ENCODE measurements around the gene UBE2U. TPM values are rescaled to one million over a fixed set of nuclear protein-coding genes. Genes with fewer than 3 reads are reported as not detected.
"Not testable (repeated sequence)": the region's sequence is repeated elsewhere in the genome, so short reads cannot be mapped to it uniquely, and the experiment has no call there.

UBE2U gene
- total and polyA plus RNA-seq, 7 experiments from 2014 or later, result not detected

DNA sequence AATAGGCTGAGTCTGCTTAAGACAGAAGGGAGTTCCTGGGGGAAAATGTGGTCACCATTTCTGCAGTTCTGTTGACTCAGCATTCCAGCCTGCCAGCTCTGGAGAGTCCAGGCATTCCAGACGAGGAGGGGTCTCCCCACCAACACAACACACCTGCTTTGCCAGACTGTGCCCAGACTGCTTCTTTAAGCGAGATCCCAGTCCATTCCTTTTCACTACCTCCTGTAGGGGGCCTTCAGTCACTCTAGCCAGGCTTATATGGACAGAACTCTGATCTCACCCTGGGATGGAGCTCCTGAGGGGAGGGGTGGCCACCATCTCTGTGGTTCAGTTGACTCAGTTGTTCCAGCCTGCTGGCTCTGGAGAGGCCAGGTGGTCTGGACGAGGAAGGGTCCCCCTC lies 48.5 kb downstream of the UBE2U start:
- DNase-seq (no peak), ATAC-seq (no peak)
- Mint-ChIP-seq H3K9me3 (peaks cover 0 to 19% (median 11%) of the 10 kb centered on the region in 11 donors), H3K27ac (no peak overlapping the region), H3K27me3 (peaks cover 25 to 51% (median 47%) of the 10 kb centered on the region in 5 donors), H3K36me3 (peaks cover 0 to 13% (median 0%) of the 10 kb centered on the region in 5 donors), H3K4me3 (no peak overlapping the region), H3K4me1 (no peaks in the 10 kb centered on the region)
- intact Hi-C loops (cut with micrococcal nuclease), result no loop called here
- POLR2A ChIA-PET, result no interaction called here
- Histone ChIP-seq H3K4me1 (ENCODE audit: control insufficient read depth in 2 of 2, insufficient read depth in 2 of 2, low read length in 2 of 2) (no peaks in the 10 kb centered on the region), H3K27ac (ENCODE audit: low read depth, low read length) (no peak overlapping the region), H3K4me3 (ENCODE audit: low read length) (no peak overlapping the region), H3K36me3 (ENCODE audit: control insufficient read depth in 2 of 3, insufficient read depth in 3 of 3, low read length in 3 of 3) (no peaks in the 10 kb centered on the region), H3K9me3 (ENCODE audit: control insufficient read depth in 2 of 3, low read length in 3 of 3) (no peaks in the 10 kb centered on the region), H3K27me3 (ENCODE audit: control insufficient read depth in 2 of 2, insufficient read depth in 2 of 2, low read length in 2 of 2) (peaks cover 0 to 2% of the 10 kb centered on the region in 2 donors)
- CTCF ChIA-PET, result no interaction called here

DNA sequence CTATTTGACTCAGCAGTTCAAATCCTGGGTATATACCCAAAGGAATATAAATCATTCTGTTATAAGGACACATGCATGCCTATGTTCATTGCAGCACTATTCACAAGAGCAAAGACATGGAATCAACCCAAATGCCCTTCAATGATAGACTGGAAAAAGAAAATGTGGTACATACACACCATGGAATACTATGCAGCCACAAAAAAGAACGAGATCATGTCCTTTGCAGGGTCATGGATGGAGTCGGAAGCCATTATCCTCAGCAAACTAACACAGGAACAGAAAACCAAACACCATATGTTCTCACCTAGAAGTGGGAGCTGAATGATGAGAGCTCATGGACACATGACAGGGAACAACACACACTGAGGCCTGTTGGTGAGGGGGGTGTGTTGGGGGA lies 53.8 kb downstream of the UBE2U start:
- H3K27ac ChIP-seq (ENCODE audit: low read depth, low read length); H3K27me3 ChIP-seq (ENCODE audit: control insufficient read depth in 2 of 2, insufficient read depth in 2 of 2, low read length in 2 of 2); POLR2A ChIA-PET; H3K4me3 ChIP-seq (ENCODE audit: low read length); DNase-seq; H3K4me1 Mint-ChIP-seq; H3K36me3 ChIP-seq (ENCODE audit: control insufficient read depth in 2 of 3, insufficient read depth in 3 of 3, low read length in 3 of 3); H3K4me3 Mint-ChIP-seq; ATAC-seq; H3K4me1 ChIP-seq (ENCODE audit: control insufficient read depth in 2 of 2, insufficient read depth in 2 of 2, low read length in 2 of 2); H3K9me3 ChIP-seq (ENCODE audit: control insufficient read depth in 2 of 3, low read length in 3 of 3); intact Hi-C loops (cut with micrococcal nuclease); H3K27ac Mint-ChIP-seq: not testable (repeated sequence)
- H3K9me3 Mint-ChIP-seq, result peaks cover 0 to 22% (median 12%) of the 10 kb centered on the region in 11 donors
- CTCF ChIA-PET, result interaction anchor here (0.7 to 1.4 kb wide), 3 partner anchors 9 to 12 kb away, joined by 3 to 7 read pairs (median 3); no protein-coding TSS in a partner anchor
- H3K27me3 Mint-ChIP-seq, result peaks cover 15 to 54% (median 29%) of the 10 kb centered on the region in 5 donors
- H3K36me3 Mint-ChIP-seq, result peaks cover 0 to 13% (median 0%) of the 10 kb centered on the region in 5 donors

DNA sequence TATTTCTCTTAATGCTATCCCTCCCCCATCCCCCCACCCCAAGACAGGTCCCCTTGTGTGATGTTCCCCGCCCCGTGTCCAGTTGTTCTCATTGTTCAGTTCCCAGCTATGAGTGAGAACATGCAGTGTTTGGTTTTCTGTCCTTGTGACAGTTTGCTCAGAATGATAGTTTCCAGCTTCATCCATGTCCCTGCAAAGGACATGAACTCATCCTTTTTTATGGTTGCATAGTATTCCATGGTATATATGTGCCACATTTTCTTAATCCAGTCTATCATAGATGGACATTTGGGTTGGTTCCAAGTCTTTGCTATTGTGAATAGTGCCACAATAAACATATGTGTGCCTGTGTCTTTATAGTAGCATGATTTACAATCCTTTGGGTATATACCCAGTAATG lies 55.0 kb downstream of the UBE2U start:
- intact Hi-C loops (cut with micrococcal nuclease); H3K9me3 ChIP-seq (ENCODE audit: control insufficient read depth in 2 of 3, low read length in 3 of 3); H3K36me3 Mint-ChIP-seq; H3K4me1 ChIP-seq (ENCODE audit: control insufficient read depth in 2 of 2, insufficient read depth in 2 of 2, low read length in 2 of 2); H3K36me3 ChIP-seq (ENCODE audit: control insufficient read depth in 2 of 3, insufficient read depth in 3 of 3, low read length in 3 of 3); H3K27ac ChIP-seq (ENCODE audit: low read depth, low read length); H3K27me3 ChIP-seq (ENCODE audit: control insufficient read depth in 2 of 2, insufficient read depth in 2 of 2, low read length in 2 of 2); H3K4me1 Mint-ChIP-seq; H3K4me3 Mint-ChIP-seq; ATAC-seq; POLR2A ChIA-PET; H3K27ac Mint-ChIP-seq; DNase-seq; CTCF ChIA-PET; H3K4me3 ChIP-seq (ENCODE audit: low read length): not testable (repeated sequence)
- H3K9me3 Mint-ChIP-seq, result peaks cover 0 to 15% (median 7%) of the 10 kb centered on the region in 11 donors
- peaks cover 14 to 55% (median 34%) of the 10 kb centered on the region in 5 donors for H3K27me3 Mint-ChIP-seq

DNA sequence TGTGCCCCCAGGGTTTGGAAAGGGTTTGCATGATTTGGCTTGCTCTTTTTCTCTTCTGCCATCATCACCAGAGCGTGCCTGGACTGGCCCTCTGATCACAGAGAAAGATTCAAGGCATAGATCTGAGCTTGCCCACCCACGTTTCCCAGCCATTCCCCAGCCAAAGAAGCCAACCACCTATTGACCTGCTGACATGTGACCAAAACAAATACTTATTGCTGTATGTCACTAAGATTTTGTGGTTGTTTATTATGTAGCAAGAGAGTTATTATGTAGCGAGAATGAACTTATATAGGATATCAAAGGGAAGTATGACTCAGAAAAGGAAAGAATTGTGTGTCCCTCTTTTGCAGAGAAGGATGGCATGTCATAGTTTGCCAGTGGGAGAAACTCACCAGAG lies 59.9 kb downstream of the UBE2U start:
- H3K9me3 ChIP-seq (ENCODE audit: control insufficient read depth in 2 of 3, low read length in 3 of 3), result no peaks in the 10 kb centered on the region
- H3K4me1 ChIP-seq (ENCODE audit: control insufficient read depth in 2 of 2, insufficient read depth in 2 of 2, low read length in 2 of 2), result no peaks in the 10 kb centered on the region
- H3K4me1 Mint-ChIP-seq, result no peaks in the 10 kb centered on the region
- no peak overlapping the region for H3K27ac ChIP-seq (ENCODE audit: low read depth, low read length)
- H3K27me3 ChIP-seq (ENCODE audit: control insufficient read depth in 2 of 2, insufficient read depth in 2 of 2, low read length in 2 of 2), result no peaks in the 10 kb centered on the region
- peaks cover 9 to 40% (median 31%) of the 10 kb centered on the region in 5 donors for H3K27me3 Mint-ChIP-seq
- ChIA-PET POLR2A (interaction anchor here (0.6 kb wide), 1 partner anchor 30 kb away, joined by 5 read pairs; no protein-coding TSS in a partner anchor), CTCF (no interaction called here)
- H3K36me3 ChIP-seq (ENCODE audit: control insufficient read depth in 2 of 3, insufficient read depth in 3 of 3, low read length in 3 of 3), result no peaks in the 10 kb centered on the region
- H3K27ac Mint-ChIP-seq, result no peak overlapping the region
- DNase-seq (no peak), ATAC-seq (no peak)
- H3K4me3 ChIP-seq (ENCODE audit: low read length), result no peak overlapping the region
- H3K36me3 Mint-ChIP-seq, result no peaks in the 10 kb centered on the region
- no peak overlapping the region for H3K4me3 Mint-ChIP-seq
- peaks cover 0 to 6% (median 0%) of the 10 kb centered on the region in 11 donors for H3K9me3 Mint-ChIP-seq
- intact Hi-C loops (cut with micrococcal nuclease), result loop anchor here in 1 of 2 donors (10.0 kb wide), 1 partner anchor 941 kb away; no protein-coding TSS in a partner anchor

DNA sequence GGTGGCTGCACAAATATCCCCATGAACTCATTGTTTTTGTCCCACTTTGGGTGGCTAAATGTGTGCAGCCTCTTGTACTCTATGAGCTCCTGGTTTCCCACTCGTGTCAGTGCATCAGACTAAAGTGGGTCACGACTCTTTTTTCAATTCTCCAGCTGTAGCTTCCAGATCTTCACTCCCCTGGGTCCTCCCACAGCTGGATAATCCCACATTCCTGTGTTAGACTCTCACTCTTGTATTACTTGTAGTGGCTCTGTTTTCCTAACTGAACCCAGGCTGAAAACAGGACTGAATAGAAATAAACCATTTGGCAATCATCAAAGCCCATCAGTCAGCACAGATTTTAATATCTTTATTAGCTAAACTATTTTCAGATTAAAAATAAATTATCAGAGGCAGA lies 60.4 kb downstream of the UBE2U start:
- ChIA-PET POLR2A (no interaction called here), CTCF (no interaction called here)
- H3K9me3 Mint-ChIP-seq, result peaks cover 0 to 5% (median 0%) of the 10 kb centered on the region in 11 donors
- peaks cover 9 to 40% (median 31%) of the 10 kb centered on the region in 5 donors for H3K27me3 Mint-ChIP-seq
- Histone ChIP-seq H3K9me3 (ENCODE audit: control insufficient read depth in 2 of 3, low read length in 3 of 3) (no peaks in the 10 kb centered on the region), H3K4me3 (ENCODE audit: low read length) (no peak overlapping the region), H3K27ac (ENCODE audit: low read depth, low read length) (no peak overlapping the region), H3K4me1 (ENCODE audit: control insufficient read depth in 2 of 2, insufficient read depth in 2 of 2, low read length in 2 of 2) (no peaks in the 10 kb centered on the region), H3K27me3 (ENCODE audit: control insufficient read depth in 2 of 2, insufficient read depth in 2 of 2, low read length in 2 of 2) (no peaks in the 10 kb centered on the region), H3K36me3 (ENCODE audit: control insufficient read depth in 2 of 3, insufficient read depth in 3 of 3, low read length in 3 of 3) (no peaks in the 10 kb centered on the region)
- no peak overlapping the region for H3K4me3 Mint-ChIP-seq
- ATAC-seq (no peak), DNase-seq (no peak)
- no peak overlapping the region for H3K27ac Mint-ChIP-seq
- intact Hi-C loops (cut with micrococcal nuclease), result loop anchor here in 1 of 2 donors (10.0 kb wide), 1 partner anchor 941 kb away; no protein-coding TSS in a partner anchor
- H3K36me3 Mint-ChIP-seq, result no peaks in the 10 kb centered on the region
- no peaks in the 10 kb centered on the region for H3K4me1 Mint-ChIP-seq

DNA sequence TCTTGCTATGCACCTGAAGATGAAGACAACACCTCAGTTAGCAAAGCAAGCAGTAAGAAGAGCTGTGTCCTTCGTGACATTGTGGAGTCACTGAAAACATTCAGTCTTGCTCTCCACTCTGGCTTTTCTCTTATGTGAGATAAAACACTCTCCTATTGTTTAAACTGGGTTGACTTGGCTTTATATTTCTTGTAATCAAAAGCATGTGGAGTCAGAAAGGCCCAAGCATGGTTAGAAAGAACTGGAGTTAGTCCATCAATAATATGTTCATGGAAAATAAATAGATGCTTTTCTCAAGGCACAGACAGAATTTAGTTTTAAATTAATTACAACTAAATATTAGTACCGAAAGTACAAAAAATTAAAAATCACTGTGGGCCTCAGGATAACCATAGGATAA lies 61.7 kb downstream of the UBE2U start:
- H3K4me3 Mint-ChIP-seq, result no peak overlapping the region
- H3K27me3 Mint-ChIP-seq, result peaks cover 16 to 42% (median 27%) of the 10 kb centered on the region in 5 donors
- ChIA-PET POLR2A (no interaction called here), CTCF (interaction anchor here (0.9 kb wide), 1 partner anchor 1044 kb away, joined by 3 read pairs; no protein-coding TSS in a partner anchor)
- Histone ChIP-seq H3K27ac (ENCODE audit: low read depth, low read length) (no peak overlapping the region), H3K36me3 (ENCODE audit: control insufficient read depth in 2 of 3, insufficient read depth in 3 of 3, low read length in 3 of 3) (no peaks in the 10 kb centered on the region), H3K4me1 (ENCODE audit: control insufficient read depth in 2 of 2, insufficient read depth in 2 of 2, low read length in 2 of 2) (no peaks in the 10 kb centered on the region), H3K27me3 (ENCODE audit: control insufficient read depth in 2 of 2, insufficient read depth in 2 of 2, low read length in 2 of 2) (no peaks in the 10 kb centered on the region), H3K9me3 (ENCODE audit: control insufficient read depth in 2 of 3, low read length in 3 of 3) (no peaks in the 10 kb centered on the region), H3K4me3 (ENCODE audit: low read length) (no peak overlapping the region)
- ATAC-seq, result no peak
- H3K9me3 Mint-ChIP-seq, result peaks cover 0 to 3% (median 0%) of the 10 kb centered on the region in 11 donors
- intact Hi-C loops (cut with micrococcal nuclease), result loop anchor here in 1 of 2 donors (5.0 to 10.0 kb wide), 2 partner anchors 207 to 940 kb away; partner anchors contain the start of gene CACHD1
- no peak overlapping the region for H3K27ac Mint-ChIP-seq
- no peaks in the 10 kb centered on the region for H3K36me3 Mint-ChIP-seq
- H3K4me1 Mint-ChIP-seq, result no peaks in the 10 kb centered on the region
- DNase-seq, result no peak

DNA sequence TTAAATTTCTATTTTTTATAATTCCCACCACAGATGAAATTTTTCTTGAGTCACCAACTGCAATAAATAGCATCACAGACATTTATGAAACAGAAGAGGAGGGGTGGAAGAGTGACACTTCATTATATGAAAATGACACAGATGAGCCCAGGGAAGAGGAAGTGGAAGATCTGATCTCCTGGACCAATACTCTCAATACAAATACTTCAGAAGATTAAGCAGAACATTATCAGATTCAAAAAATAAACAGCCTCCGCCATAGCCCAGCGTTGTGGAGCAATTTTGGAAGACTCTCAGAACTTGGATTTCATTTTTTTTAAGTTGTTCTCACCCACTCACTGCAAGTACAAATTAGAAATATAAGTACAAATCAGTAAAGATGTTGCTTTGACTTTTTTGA lies 63.6 kb downstream of the UBE2U start:
- H3K4me3 ChIP-seq (ENCODE audit: low read length), result no peak overlapping the region
- no peak overlapping the region for H3K27ac ChIP-seq (ENCODE audit: low read depth, low read length)
- ATAC-seq (no peak), DNase-seq (no peak)
- Mint-ChIP-seq H3K4me1 (no peaks in the 10 kb centered on the region), H3K27me3 (peaks cover 12 to 29% (median 18%) of the 10 kb centered on the region in 5 donors), H3K27ac (no peak overlapping the region), H3K9me3 (peaks cover 0 to 3% (median 0%) of the 10 kb centered on the region in 11 donors), H3K4me3 (no peak overlapping the region), H3K36me3 (no peaks in the 10 kb centered on the region)
- intact Hi-C loops (cut with micrococcal nuclease), result loop anchor here in 1 of 2 donors (5.0 to 10.0 kb wide), 2 partner anchors 205 to 938 kb away; partner anchors contain the start of gene CACHD1
- H3K36me3 ChIP-seq (ENCODE audit: control insufficient read depth in 2 of 3, insufficient read depth in 3 of 3, low read length in 3 of 3), result no peaks in the 10 kb centered on the region
- CTCF ChIA-PET, result interaction anchor here (0.5 kb wide), 2 partner anchors 557 to 733 kb away, joined by 3 read pairs; no protein-coding TSS in a partner anchor
- no peaks in the 10 kb centered on the region for H3K4me1 ChIP-seq (ENCODE audit: control insufficient read depth in 2 of 2, insufficient read depth in 2 of 2, low read length in 2 of 2)
- no peaks in the 10 kb centered on the region for H3K9me3 ChIP-seq (ENCODE audit: control insufficient read depth in 2 of 3, low read length in 3 of 3)
- POLR2A ChIA-PET, result no interaction called here
- H3K27me3 ChIP-seq (ENCODE audit: control insufficient read depth in 2 of 2, insufficient read depth in 2 of 2, low read length in 2 of 2), result no peaks in the 10 kb centered on the region

All from naive thymus-derived CD4-positive, alpha-beta T cell (primary cell).